HL-60 (cell line): Measurements from ENCODE around the gene COL19A1.

Experiments
- DNase-seq, 2 experiments: peaks; one replicate each; pipeline ENCODE4 v3.0.0-alpha.2; 2010 to 2020; ENCODE audit warnings: low read depth in 1 of 2, low spot score in 1 of 2
- H3K27ac ChIP-seq: fragments of 250-450 bp; sonication (Bioruptor Pico); replicated peaks from 2 replicates; pipeline ENCODE4 v1.5.1; 2020; ENCODE audit warnings: mild to moderate bottlenecking, moderate library complexity
- H3K27me3 ChIP-seq: fragments of 250-450 bp; sonication (Bioruptor Pico); 2 replicates; pipeline ENCODE4 v1.5.1; 2021; ENCODE audit warnings: mild to moderate bottlenecking, moderate library complexity; ENCODE audit not compliant: insufficient read depth, poor library complexity, severe bottlenecking
- H3K4me3 ChIP-seq: replicated peaks from 2 replicates; pipeline ENCODE4 v1.5.1; 2011; ENCODE audit warnings: mild to moderate bottlenecking, control low read depth, low read length; ENCODE audit not compliant: insufficient read depth
- CTCF ChIP-seq: IDR thresholded peaks from one replicate; pipeline ENCODE4 v1.5.1; 2011; ENCODE audit warnings: low read length, control low read depth, inconsistent platforms; ENCODE audit not compliant: insufficient read depth
- GABPA ChIP-seq: IDR thresholded peaks from 2 replicates; pipeline ENCODE4 v1.6.1; 2012; ENCODE audit warnings: low read depth
- POLR2AphosphoS5 ChIP-seq: IDR thresholded peaks from 2 replicates; pipeline ENCODE4 v1.6.1; 2012; ENCODE audit warnings: low read depth
- REST ChIP-seq: IDR thresholded peaks from 2 replicates; pipeline ENCODE4 v1.6.1; 2012; ENCODE audit warnings: low read depth; ENCODE audit not compliant: insufficient replicate concordance
- SPI1 ChIP-seq: IDR thresholded peaks from 2 replicates; pipeline ENCODE4 v1.6.1; 2012; ENCODE audit warnings: low read depth, mild to moderate bottlenecking, borderline replicate concordance

The COL19A1 gene

DNA sequence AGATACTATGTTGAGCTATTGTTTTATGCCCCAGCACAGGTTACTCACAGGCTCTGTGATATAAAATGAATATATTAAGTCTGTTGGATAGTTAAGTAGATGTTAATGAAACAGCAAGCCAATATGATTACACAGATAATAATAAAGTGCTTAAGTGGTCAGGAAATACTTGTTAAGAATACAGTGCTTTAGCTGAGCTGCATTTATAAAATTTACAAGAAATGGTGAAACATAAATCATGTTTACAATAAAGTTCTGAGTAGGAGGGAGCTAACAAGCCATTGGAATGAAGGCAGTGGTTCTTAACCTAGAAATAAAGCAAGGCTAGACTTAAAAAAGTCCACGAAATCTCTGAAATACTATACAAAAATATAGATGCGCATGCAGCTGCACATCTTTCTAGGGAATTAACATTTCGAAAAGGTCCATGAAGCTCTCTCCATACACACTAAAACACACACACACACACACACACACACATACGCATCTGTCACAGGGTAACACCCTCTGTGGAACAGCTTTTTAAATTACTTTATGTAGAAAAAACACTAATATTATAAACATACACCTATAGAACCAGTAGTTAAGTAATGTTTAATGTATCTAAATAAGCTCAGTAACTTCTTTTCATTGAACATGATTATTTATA lies 349.2 kb downstream of the COL19A1 start:
- DNase-seq = no peak
- Histone ChIP-seq H3K4me3 (no peak overlapping the region), H3K27me3 (peaks cover 4% of the 10 kb centered on the region), H3K27ac (no peak overlapping the region)
- no peak for TF ChIP-seq SPI1
- TF ChIP-seq POLR2AphosphoS5 = no peak
- TF ChIP-seq CTCF = no peak
- TF ChIP-seq GABPA = no peak
- TF ChIP-seq REST = no peak

- DNase-seq = no peak
- Histone ChIP-seq H3K27me3 (peaks cover 4% of the 10 kb centered on the region), H3K4me3 (no peak overlapping the region), H3K27ac (no peak overlapping the region)
- TF ChIP-seq REST (no peak), CTCF (no peak), POLR2AphosphoS5 (no peak), SPI1 (no peak), GABPA (no peak)
Observed at GRCh38 chr6:70216767-70217166, 350.4 kb downstream of the COL19A1 start.

DNA sequence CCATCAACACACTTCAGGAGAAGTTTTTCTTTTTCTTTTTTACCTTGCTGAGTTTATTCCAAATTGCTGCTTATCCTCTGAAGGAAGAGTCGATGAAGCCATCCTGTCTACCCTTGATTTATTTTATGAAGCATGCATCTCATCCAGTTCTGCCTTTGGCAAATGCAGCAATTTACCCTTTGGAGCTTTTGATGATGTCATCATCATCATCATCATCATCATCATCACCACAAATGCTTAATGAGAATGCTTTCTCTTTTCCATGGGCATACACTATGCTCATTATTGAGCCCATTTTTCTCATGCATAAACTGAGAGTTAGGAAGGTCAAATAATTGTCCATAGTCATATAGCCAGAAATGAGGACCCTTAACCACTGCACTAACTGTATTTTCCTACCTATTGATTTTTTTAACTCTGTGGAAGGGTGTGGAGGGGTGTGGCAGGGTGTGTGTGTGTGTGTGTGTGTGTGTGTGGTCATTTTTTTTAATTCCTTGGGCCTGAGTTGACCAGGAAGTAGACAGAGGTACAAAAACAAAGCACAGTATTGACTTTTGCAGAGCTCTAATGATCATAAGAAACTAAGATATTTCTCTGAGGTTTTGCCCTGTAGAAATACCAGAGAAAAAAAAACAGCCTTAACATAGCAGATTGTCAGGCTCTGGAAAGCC lies 353.7 kb downstream of the COL19A1 start:
- TF ChIP-seq SPI1 = no peak
- TF ChIP-seq GABPA = no peak
- no peak for TF ChIP-seq REST
- TF ChIP-seq CTCF = no peak
- no peak for DNase-seq
- H3K27ac ChIP-seq = no peak overlapping the region
- H3K4me3 ChIP-seq = no peak overlapping the region
- no peaks in the 10 kb centered on the region for H3K27me3 ChIP-seq
